GM06990 (cell line): ENCODE measurements around the gene KIRREL2.

ENCODE experiments used
- DNase-seq: peaks from one replicate; pipeline ENCODE4 v3.0.0-alpha.2; 2011; ENCODE audit not compliant: insufficient read length; ENCODE audit errors: extremely low read depth
- H3K27me3 ChIP-seq: replicated peaks from 2 replicates; pipeline ENCODE4 v1.6.0; 2011; ENCODE audit warnings: low read length; ENCODE audit not compliant: control insufficient read depth, insufficient read depth
- H3K36me3 ChIP-seq: 2 replicates; pipeline ENCODE4 v1.5.1; 2011; ENCODE audit warnings: low read length; ENCODE audit not compliant: control insufficient read depth, insufficient read depth
- H3K4me3 ChIP-seq: replicated peaks from 2 replicates; pipeline ENCODE4 v1.5.1; 2011; ENCODE audit warnings: low read depth, mild to moderate bottlenecking, control low read depth, low read length
- TF ChIP-seq, protein P1 (sequence below): IDR thresholded peaks from 2 replicates; pipeline ENCODE4 v1.5.1; 2011; ENCODE audit warnings: low read length, control low read depth, mild to moderate bottlenecking, inconsistent platforms; ENCODE audit not compliant: insufficient read depth, poor library complexity, severe bottlenecking

KIRREL2 gene

DNA sequence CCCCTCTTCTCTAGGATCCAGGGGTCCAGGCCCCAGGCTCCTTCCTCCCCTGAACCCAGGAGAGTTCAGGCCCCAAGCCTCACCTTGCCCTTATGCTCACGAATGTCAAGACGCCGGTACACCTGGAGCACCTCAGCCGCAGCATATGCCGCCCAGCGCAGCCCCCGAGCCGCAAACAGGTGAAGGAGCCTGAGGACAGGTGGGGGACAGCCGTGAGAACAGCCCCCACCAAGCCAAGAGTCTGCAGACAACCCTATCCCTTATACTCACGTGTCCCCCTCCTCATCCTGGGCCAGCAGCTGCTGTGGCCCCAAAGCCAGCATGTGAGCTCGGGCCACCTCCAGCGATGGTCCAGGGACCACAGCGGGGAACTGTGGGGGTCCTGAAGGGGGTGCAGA lies 39.9 kb downstream of the KIRREL2 start:
- TF ChIP-seq, protein P1, sequence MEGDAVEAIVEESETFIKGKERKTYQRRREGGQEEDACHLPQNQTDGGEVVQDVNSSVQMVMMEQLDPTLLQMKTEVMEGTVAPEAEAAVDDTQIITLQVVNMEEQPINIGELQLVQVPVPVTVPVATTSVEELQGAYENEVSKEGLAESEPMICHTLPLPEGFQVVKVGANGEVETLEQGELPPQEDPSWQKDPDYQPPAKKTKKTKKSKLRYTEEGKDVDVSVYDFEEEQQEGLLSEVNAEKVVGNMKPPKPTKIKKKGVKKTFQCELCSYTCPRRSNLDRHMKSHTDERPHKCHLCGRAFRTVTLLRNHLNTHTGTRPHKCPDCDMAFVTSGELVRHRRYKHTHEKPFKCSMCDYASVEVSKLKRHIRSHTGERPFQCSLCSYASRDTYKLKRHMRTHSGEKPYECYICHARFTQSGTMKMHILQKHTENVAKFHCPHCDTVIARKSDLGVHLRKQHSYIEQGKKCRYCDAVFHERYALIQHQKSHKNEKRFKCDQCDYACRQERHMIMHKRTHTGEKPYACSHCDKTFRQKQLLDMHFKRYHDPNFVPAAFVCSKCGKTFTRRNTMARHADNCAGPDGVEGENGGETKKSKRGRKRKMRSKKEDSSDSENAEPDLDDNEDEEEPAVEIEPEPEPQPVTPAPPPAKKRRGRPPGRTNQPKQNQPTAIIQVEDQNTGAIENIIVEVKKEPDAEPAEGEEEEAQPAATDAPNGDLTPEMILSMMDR: no peak
- Histone ChIP-seq H3K4me3 (no peak overlapping the region), H3K36me3 (peaks cover 30% of the 10 kb centered on the region), H3K27me3 (no peaks in the 10 kb centered on the region)
- DNase-seq: no peak

DNA sequence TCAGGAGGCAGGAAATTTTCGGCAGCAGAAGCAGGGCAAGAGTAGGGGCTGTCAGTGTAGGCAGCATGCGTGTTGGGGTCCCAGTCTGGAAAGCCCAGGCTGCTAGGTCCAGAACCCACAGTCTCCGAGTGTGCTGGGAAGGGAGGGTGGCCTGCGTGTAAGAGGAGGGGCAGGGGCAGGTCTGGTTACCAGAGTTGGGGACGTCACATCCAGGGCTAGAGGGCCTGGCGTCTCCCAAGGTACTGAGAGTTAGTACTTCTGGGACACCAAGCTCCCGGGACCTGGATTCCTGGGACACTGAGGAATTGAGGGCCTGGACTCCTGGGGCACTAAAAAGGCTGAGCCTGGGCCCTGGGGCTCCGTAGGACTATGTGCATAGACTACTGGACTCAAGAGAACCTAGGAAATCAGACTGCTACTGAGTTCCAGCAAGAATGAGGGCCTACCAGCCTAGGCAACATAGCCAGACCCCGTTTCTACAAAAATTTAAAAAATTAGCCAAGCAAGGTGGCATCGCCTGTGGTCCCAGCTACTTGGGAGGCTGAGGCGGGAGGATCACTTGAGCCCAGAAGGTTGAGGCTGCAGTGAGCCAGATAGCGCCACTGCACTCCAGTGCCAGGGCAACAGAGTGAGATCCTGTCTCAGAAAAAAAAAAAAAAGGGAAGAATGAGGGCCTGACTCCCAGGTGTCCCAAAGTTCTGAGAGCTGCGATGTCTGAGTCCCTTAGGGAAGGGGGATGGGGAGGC lies 41.2 kb downstream of the KIRREL2 start:
- Histone ChIP-seq H3K36me3 (peaks cover 29% of the 10 kb centered on the region), H3K4me3 (peak overlapping the region; percentile 89), H3K27me3 (no peaks in the 10 kb centered on the region)
- DNase-seq: no peak
- TF ChIP-seq, protein P1: no peak

DNA sequence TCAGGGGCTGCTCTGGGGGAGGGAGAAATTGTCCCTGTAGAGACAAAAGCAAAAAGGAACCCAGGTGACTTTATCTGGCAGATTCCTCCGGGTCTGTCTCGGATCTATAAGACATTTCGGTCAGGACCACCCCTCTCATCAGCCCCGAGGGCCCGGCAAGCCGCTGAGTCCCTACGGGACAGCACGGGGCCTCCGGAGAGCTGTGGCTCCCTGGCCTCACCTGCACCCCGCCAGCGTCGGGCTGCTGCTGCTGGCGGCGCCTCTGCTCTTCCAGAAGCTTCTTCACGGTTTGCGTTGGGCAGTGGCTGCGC lies 41.7 kb downstream of the KIRREL2 start:
- TF ChIP-seq, protein P1: no peak
- DNase-seq: no peak
- Histone ChIP-seq H3K27me3 (no peaks in the 10 kb centered on the region), H3K36me3 (peaks cover 26% of the 10 kb centered on the region), H3K4me3 (peak overlapping the region; percentile 89)

GRCh38 chr19:35899547-35900214 lies 43.0 kb downstream of the KIRREL2 start:
- DNase-seq: peak; percentile 97
- Histone ChIP-seq H3K4me3 (peak overlapping the region; percentile 89), H3K36me3 (peaks cover 24% of the 10 kb centered on the region), H3K27me3 (no peaks in the 10 kb centered on the region)
- TF ChIP-seq, protein P1: no peak

DNA sequence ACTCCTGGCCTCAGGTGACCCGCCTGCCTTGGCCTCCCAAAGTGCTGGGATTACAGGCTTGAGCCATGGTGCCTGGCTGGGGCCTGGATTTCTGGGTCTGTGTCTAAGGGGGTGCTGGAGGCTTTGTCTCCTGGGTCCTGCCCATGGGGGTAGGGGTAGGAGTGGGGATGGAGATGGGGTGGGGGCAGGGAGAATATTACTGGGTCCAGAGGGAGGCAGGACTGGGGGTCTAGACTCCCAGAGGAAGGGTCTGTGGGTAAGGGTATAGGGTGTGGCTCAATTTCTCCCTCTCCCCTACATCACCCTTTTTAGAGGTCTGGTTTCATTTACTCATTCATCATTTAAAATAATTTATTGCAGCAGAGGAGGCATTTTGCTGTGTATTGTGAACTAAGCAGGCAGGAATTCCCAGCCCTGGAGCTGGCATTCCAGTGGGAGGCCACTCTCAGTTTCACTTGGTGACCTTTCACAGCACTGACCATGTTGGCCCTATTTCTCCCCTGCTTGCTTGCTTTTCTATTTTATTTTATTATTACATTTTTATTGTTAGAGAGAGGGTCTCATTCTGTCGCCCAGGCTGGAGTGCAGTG lies 44.4 kb downstream of the KIRREL2 start:
- DNase-seq: no peak
- TF ChIP-seq, protein P1: no peak
- H3K4me3 ChIP-seq: peak overlapping the region; percentile 89
- H3K36me3 ChIP-seq: peaks cover 19% of the 10 kb centered on the region
- H3K27me3 ChIP-seq: no peaks in the 10 kb centered on the region
